ENCODE measurements around the gene RGS5.

RGS5 gene

GRCh38 chr1:163182330-163182949 lies 20.3 kb downstream of the RGS5 start:
- DNase-seq (ENCODE audit: low read depth) = no peak

- DNase-seq (ENCODE audit: low read depth) = no peak
Observed at GRCh38 chr1:163178628-163179027, 24.1 kb downstream of the RGS5 start.

- DNase-seq (ENCODE audit: low read depth) = no peak
Observed at GRCh38 chr1:163176797-163177196, 25.9 kb downstream of the RGS5 start.

DNA sequence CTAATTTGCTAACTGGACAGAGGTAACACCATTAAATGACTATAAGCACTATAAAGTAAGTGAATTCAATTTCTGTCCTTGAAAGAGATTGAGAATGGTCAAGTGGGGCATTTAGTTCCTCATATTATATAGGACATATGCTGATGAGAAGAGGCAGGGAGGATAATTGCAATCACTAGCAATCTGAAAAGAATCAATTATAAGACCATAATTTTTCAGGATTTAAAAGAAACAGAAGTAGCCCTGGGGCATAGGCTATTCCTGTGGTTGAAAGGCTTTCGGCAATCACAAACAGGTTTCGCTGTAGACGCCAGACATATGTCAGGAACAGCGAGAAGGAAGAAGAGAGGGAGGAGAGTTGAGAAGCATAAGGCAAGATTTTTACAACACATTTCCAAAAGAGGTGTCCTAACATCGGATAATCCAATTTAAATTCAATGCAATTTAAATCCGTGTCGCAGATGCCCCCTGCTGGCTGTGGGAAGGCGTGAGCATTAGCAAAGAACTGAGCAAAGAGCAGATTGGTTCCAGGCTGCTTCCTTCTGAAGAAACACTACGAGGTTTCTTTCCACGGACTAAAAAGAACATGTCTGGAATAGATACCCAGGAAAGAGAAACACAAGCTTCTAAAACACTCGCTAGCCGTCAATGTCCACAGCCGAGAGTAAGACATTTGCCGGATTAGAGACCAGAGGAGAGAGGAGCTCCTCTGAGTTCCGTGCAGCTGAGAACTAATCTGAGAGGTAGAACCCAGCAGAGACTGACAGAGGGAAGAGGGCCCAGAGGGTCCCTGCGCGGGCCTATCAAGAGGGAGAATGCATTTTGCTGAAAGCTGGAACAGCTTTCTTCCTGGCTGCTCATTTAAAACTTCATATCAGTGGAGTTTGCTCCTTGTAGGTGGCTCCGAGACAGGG lies 27.9 kb downstream of the RGS5 start:
- no peak for DNase-seq (ENCODE audit: low read depth)

DNA sequence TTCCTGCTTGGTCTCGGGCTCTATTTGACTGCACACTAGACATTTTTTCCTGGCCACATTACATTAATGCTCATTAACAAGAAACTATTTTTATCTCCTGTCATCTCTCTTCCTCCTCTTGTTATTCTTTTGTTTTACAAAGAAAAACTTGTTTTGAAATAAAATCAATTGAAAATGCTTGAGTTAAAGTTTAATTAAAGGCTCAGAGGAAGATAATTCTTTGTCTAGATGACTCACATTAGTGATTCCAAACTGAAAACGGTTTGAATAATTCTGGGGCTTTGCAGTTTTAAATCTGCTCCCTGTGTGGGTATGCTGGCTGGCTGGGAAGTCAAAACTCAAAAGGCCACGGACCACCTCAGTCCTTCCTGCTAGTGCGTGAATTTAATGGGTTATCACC lies 29.6 kb downstream of the RGS5 start:
- DNase-seq (ENCODE audit: low read depth) = no peak

DNA sequence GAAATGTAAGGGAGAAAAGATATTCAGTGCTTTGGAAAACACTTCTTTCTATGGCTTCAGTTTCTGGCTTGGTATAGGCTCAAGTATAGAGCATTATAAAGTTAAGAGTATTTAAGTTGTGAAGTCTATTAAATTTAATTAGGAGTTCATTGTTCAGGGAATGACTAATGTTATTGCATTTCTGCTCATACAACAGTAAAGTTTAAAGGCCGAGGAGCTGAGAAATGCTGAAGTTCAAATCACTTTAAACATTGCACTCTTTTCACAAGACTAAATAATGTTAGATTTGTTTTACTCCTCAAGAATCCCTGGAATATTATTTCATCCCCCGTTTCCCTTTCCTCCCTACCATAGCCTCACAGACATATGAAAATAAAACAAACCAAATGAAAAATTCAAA lies 30.1 kb downstream of the RGS5 start:
- DNase-seq (ENCODE audit: low read depth) = no peak

GRCh38 chr1:163171826-163172225 lies 30.9 kb downstream of the RGS5 start:
- no peak for DNase-seq (ENCODE audit: low read depth)

GRCh38 chr1:163170975-163171676 lies 31.6 kb downstream of the RGS5 start:
- DNase-seq (ENCODE audit: low read depth) = no peak

DNA sequence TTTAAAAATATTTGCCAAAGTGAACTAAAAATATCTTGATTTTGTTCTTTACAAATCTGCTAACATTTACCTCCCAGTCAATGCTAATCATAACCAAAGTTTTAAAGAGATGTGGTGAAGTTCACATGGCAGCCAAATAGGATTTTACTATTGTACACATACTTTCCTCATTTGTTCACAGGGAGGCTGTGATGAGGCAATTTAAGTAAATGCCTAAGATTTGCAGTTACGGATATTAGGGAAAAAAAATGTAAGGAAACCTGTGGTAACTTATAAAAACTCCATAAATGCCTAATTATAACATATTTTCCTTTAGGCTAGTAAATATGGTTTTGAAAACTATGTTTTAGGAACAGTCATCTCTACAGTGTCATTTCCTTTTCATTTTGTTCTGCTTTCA lies 32.4 kb downstream of the RGS5 start:
- DNase-seq (ENCODE audit: low read depth) = no peak

DNA sequence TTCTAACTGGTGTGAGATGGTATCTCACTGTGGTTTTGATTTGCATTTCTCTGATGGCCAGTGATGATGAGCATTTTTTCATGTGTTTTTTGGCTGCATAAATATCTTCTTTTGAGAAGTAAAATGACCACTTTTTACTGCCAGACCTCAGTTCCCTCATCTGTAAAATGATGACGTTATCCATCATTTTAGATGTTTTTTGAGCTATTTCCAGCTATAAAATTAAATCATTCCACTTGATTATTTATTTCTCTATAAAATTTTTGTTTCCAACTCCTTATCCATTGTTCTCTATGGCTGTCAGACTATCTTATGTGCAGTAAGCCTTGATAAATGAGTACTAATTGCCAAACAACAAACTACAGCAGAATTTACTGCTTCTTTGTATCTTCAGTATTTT lies 33.2 kb downstream of the RGS5 start:
- no peak for DNase-seq (ENCODE audit: low read depth)

DNA sequence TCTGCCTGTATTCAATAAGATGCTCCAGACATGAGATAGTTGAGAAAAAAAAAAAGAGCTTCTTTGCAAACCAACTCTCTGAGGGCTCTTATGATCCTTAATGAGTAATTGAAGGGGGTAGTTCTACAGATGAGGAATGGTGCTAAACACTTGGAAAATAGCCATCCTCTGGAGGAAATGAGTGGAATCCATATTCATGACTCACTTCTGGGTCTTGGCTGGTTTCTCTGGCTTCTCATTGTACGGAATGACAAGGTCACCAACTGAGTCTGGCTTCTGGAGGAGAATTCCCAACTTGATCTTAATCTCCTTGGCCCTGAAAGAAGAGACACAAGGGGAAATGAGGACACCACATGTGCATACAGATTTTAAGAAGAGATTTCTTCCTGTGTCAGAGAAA lies 34.7 kb downstream of the RGS5 start:
- DNase-seq (ENCODE audit: low read depth) = peak; percentile 97

GRCh38 chr1:163166886-163167555 lies 35.7 kb downstream of the RGS5 start:
- DNase-seq (ENCODE audit: low read depth) = no peak

- no peak for DNase-seq (ENCODE audit: low read depth)
Observed at GRCh38 chr1:163165119-163165518, 37.6 kb downstream of the RGS5 start.

GRCh38 chr1:163163881-163164582 lies 38.7 kb downstream of the RGS5 start:
- no peak for DNase-seq (ENCODE audit: low read depth)

DNA sequence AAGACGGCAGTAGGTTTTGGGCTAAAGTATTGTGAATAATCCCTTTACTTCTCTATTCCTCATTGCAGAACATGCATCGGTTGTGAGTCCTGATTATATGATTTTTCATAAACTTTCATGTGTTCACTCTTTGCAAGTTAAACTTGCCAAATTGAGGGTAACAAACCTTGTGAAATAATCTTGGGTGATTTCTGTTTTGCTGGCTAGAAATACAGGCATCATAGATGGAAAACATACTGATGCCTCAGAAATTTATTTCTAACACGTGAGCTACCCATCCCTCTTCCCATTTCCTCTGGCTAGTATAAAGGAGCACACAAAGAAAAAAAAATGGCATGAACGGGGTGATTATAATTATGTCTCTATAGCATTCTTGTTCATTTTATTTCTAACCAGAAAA lies 39.6 kb downstream of the RGS5 start:
- no peak for DNase-seq (ENCODE audit: low read depth)

DNA sequence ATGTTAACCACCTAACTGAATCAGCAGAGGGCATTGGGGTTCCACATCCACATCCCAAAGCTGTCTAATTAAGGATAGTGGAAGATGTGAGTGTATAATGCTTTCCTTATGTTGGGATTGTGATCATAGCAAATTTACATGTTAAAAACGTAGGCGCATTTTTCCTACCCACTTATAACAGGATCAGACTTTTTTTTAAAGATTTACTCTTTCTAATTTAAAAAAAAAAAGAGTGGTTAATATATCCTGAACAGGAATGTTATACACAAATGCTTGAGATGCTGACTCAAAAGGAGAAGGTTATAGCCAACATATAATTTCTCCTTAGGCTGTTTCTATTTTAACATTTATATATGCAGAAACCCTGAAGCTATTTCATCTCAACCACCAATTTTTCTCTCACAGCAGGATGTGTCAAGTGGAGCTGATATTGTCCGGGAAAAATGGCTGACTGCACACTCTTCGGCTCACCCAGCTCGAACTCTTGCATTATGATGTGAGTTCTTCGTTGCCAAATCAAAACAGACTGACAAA lies 40.3 kb downstream of the RGS5 start:
- no peak for DNase-seq (ENCODE audit: low read depth)

GRCh38 chr1:163161841-163162240 lies 40.9 kb downstream of the RGS5 start:
- DNase-seq (ENCODE audit: low read depth) = no peak

DNA sequence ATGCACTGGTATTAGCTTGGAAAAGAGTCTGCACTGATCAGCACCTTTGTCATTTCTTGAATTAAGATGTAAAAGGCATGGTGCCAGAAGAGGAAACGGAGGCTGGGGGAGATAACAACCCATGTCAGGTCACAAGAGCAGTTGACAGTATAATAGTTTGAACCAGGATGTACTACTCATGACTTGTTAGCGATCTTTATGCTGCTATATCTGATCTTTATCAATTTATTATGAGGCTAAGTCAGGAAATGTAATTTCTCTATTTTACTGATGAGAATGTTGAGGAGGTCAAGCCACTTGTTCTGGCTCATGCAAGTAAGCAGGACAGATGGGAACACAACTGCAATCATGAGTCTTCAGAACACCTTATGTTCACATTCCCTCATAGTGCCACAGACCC lies 41.4 kb downstream of the RGS5 start:
- DNase-seq (ENCODE audit: low read depth) = no peak

- no peak for DNase-seq (ENCODE audit: low read depth)
Observed at GRCh38 chr1:163155606-163156005, 47.1 kb downstream of the RGS5 start.

DNA sequence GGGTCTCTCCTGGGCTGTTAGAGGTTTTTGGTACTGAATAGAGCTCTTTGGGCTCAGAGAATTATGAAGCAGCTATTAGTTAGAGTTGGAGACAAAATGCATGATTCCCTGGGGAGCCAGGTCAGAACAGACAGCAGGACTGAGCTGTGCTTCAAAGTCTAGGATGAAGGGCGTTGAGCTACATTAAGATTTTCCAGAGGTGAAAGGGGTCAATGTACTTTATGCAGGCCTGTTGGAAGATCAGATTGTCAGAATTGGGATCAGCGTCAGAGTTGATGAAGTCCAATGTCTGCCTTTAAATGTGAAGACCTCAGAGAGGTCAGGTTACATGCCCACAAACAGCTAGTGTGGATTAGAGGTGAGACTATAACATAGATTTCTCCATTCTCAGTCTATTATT lies 53.8 kb downstream of the RGS5 start:
- no peak for DNase-seq (ENCODE audit: low read depth)

- DNase-seq (ENCODE audit: low read depth) = no peak
Observed at GRCh38 chr1:163147019-163147418, 55.7 kb downstream of the RGS5 start.

GRCh38 chr1:163145435-163145834 lies 57.3 kb downstream of the RGS5 start:
- no peak for DNase-seq (ENCODE audit: low read depth)

All from GM04504 (cell line).